Forelimb muscle (tissue), 1 donor: ENCODE results near the gene ASS1. TPM values are rescaled to one million over a fixed set of nuclear protein-coding genes. Genes with fewer than 3 reads are reported as not detected.
"Not testable (repeated sequence)": the region's sequence is repeated elsewhere in the genome, so short reads cannot be mapped to it uniquely, and the experiment has no call there.

Source experiments
- DNase-seq: peaks from one replicate; pipeline ENCODE4 v3.0.0-alpha.2; 2013; ENCODE audit warnings: low read depth
- polyA plus RNA-seq: library from polyadenylated mRNA; unstranded; fragments of 120-200 nt; gene quantifications from one replicate; pipeline ENCODE4 v1.2.1, GENCODE V29; 2013; ENCODE audit not compliant: insufficient read length

ASS1 gene
- polyA plus RNA-seq = 38.9 TPM

DNA sequence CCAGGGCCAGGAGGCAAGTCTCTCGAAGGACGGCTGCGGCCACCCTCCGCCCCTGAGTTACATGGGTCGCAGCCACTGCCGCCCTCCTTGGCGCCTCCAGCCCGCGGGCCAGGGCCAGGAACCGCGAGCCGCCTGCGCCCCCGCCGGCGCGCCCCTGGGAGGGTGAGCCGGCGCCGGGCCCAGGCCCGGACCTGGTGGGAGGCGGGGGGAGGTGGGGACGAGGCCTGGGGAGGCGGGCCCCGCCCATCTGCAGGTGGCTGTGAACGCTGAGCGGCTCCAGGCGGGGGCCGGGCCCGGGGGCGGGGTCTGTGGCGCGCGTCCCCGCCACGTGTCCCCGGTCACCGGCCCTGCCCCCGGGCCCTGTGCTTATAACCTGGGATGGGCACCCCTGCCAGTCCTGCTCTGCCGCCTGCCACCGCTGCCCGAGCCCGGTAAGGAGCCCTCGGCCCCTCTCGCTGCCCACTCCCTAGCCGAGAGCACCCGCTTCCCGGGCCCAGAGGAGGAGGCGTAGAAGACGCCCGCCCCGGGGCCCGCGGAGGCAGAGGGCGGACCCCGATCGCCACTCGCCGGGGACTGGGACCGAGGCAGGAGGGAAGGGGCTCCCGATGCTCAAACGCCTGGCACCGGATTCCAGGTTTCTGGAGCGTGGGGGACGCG lies at the start of gene ASS1:
ASS1 (plus strand) TSS at position 397 of the 657 bp plus-strand sequence. CDS start 7,268 bp downstream, outside the sequence.
- DNase-seq = no peak

DNA sequence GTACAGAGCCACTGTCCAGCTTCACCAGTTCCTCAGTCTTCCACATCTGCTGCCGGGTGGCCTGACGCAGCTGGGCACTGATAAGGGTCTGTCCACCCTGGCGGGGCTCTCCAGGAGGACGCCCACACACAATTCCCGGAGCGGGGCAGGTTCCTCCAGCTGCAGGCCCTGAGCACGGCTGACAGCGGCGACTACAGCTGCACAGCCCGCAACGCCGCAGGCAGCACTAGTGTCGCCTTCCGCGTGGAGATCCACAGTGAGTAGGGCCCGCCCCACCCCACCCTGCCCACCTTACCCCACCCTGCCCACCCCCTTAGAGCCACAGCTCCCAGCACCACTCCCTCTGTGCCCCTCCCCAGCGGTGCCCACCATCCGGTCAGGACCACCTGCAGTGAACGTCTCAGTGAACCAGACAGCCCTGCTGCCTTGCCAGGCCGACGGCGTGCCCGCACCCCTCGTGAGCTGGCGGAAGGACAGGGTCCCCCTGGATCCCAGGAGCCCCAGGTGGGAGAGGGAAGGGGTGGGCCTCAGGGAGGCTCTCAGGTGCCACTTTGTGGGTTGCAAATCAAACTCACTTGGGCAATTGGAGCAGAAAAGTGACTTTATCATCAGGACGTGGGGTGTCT lies 48.8 kb upstream of the ASS1 start:
- no peak for DNase-seq

DNA sequence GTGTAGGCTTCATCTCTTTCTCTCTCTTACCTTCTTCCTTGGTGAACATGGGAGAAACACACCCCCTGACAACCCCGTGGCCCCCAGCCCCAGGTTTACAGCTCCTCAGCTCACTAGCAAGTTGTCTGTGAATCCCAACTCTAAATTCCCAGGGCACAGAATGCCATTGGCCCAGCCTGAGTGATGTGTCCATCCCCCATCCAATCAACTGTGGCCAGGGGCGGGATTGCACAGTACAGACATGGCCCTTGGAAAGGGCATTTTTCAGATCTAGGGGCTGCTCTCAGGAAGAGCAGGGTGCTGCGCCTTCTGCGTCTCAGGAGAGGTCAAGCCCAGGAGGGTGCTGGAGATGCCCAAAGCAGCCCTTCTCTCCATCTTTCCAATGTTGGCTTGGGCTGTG lies 48.2 kb upstream of the ASS1 start:
- no peak for DNase-seq

DNA sequence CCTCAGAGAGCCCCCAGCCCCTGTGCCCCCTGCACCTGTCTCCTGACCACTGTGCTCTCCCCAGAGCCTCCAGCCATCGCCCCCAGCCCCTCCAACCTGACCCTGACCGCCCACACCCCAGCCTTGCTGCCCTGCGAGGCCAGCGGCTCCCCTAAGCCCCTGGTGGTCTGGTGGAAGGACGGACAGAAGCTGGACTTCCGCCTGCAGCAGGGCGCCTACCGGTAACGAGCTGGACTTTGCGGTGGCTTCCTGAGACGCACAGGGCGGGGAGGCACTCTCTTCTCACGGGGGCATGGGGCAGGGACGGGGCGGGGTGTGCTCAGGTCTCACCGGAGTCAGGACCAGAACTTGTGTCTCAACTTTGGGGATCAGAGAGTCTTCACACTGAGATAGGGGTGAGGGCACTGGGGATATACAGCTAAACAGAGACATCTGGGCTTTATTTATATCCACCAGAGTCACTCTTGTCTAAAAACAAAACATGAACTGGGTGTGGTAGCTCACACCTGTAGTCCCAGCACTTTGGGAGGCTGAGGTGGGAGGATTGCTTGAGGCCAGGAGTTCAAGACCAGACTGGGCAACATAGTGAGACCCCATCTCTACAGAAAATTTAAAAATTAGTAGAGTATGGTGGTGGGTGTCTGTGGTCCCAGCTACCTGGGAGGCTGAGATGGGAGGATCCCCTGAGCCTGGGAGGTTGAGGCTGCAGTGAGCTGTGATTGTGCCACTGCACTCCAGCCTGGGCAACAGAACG lies 46.1 kb upstream of the ASS1 start:
- no peak for DNase-seq

DNA sequence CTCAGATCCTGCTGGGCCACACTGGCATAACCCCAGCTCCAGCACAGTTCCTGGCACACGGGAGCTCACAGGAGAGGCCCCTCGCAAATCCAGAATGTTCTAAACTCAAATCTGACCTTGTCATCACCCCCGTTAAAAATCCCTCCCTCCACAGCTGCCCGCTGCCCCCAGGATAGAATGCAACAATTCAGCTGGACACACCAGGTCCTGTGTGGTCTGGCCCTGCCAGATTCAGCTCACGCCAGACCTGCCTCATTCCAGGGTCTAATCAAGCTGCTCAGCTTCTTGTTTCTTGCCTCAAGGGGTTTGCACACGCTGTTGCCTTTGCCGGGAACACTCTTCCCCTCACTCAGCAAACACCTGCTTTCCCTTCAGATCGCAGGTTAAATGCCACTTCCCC lies 45.0 kb upstream of the ASS1 start:
- DNase-seq = no peak

DNA sequence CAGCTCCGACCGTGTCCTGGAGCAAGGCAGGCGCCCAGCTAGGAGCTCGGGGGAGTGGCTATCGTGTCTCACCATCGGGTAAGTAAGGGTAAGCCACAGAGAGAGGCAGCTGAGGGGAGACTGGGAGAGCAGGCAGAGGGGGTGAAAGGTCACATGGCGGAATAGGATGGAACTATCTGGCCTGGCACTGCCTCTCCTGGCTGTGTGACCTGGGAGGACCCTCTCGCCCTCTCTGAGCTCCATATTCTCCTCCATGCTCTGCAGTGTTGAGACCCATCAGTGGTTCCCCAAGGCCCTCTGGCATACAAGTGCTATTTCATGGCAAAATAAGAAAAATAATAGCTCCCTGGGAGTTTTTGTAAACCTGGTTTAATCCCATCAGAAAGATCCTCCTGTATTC lies 43.9 kb upstream of the ASS1 start:
- DNase-seq = no peak

DNA sequence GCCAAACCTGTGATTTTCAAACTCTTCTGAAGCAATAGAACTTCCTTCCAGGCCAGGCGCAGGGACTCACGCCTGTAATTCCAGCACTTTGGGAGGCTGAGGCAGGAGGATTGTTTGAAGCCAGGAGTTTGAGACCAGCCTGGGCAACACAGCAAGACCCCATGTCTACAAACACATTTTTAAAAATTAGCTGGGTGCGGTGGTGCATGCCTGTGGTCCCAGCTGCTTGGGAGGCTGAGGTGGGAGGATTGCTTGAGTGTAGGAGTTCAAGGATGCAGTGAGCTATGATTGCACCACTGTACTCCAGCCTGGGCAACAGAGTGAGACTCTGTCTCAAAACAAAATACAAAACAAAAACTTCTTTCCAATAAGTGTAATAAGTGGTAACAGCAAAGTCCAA lies 43.0 kb upstream of the ASS1 start:
- not testable (repeated sequence) for DNase-seq

DNA sequence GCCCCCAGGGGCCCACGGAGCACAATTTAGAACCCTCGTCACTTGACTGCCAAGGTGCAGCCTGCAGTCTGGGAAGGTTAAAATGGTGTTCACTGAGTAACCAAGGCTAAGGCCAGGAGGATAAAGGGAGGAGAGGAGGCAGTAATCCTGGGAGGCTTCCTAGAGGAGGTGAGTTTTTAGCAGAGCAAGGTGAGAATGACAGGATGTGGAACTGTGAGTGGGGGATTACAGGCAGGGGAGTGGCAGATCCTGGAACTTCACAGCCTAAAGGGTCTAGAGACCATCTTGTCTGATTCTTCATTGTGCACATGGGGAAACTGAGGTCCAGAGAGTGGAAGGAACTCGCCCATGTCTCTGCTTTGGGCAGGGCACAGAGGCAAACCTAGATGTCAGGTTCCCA lies 42.5 kb upstream of the ASS1 start:
- DNase-seq = no peak

DNA sequence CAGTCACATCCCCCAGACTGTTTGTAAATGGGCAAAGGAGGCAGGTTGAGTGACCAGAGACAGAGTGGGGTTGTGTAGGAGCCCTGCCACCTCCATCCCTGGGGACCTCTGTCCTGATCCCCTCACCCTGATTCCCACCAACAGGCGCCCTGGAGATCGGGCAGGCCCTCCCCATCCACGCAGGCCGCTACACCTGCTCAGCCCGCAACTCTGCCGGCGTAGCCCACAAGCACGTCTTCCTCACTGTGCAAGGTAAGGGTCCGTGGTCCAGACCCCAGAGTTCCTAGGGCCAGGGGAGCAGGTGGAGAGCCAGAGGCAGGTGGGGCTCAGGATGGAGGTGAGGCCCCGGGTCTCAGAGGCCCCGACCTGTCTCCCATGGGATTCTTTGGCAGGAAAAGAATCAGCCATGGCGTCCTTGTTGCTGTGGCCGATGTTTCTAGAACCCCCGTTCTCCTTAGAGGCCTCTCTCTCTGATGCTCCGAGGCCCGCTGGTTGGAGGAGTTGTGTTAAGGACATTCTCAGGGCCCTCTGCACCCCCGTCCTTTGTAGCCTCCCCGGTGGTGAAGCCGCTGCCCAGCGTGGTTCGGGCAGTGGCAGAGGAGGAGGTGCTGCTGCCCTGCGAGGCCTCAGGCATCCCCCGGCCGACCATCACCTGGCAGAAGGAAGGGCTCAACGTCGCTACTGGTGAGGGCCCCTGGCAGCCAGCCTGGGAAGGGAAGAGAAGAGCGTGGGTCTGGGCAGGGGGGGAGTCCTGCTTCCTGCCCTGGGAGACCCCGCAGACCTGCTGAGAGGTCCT lies 41.9 kb upstream of the ASS1 start:
- no peak for DNase-seq

DNA sequence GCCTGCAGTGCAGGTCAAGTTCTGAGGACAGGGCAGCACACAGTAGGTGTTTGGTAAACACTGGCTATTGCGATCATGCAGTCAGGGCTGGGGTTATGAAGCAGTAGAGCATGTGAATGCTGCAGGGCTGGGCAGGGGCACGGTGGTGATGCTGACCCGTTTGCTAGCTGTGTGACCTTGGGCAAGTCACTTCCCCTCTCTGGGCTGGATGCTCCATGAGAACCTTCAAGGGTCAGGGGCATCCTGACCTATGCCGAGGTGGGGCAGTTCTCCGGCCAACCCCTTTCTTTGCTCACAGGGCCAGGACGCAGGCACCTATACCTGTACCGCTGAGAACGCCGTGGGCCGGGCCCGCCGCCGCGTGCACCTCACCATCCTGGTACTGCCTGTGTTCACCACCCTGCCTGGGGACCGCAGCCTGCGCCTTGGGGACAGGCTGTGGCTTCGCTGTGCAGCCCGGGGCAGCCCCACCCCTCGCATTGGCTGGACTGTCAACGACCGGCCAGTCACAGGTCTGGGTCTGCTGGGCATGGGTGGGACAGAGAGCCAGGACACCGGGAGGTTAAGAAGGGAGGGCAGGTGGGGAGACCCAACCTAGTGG lies 39.0 kb upstream of the ASS1 start:
- DNase-seq = no peak

DNA sequence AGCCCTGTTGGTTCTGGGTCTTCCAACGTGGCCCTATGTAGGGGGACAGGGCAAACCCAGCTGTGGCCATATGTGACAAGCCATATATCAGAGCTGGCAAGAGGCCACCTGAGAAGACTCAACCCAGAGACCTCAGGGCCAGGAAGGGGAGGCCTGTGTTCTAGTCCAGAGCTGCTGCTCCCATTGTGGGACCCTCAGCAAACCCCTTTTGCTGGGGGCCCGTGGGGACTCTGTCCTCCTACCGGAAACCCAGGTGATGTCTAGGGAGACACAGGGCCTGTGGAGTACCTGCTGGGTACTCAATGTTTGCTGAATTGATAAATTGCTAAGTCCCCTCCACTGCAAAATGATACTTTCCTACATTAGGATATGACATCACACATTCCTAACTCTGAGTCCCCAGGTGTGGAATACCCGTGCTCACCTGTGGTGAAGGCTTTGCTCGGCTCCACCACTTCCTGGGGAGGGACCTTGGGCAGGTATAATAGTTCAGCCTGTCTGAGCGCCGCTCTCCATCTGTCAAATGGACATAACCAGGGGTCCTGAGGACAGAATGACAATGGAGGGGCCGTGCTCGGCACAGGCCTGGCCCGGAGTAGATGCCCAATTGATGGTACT lies 38.4 kb upstream of the ASS1 start:
- no peak for DNase-seq

DNA sequence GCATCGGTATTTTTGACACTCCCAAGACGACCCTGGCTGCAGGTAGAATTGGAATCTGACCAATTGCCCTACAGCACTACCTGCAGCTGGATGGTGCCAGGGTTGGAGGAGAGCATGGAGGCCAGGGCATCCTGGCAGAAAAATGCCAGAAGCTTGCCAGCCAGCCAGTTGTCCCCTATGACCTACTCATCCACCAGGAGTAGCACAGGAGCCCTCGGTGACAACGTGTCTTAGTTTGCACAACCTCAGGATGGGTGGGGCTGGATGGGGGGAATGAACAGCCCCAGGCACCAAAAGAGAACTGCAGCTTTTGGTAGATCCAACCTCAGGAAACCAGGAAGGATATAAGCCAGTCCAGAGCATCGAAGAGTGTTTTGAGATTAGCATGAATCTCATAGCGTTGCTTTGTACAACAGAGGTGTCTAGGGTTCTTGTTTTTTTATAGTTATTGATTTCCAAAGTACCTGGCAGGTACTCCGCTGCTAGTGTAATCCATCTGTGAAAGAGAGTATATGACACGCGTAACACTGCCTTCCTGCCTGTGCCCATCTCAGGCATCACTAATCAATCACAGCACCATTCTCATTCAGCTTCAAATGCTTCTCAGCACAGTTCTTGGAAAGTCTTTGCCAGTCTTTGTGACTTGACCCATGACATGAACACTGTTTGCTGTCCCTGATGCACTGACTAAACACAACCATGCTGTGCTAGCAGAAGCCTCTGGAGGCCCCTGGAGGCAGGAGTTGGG lies 36.7 kb upstream of the ASS1 start:
- DNase-seq = no peak

DNA sequence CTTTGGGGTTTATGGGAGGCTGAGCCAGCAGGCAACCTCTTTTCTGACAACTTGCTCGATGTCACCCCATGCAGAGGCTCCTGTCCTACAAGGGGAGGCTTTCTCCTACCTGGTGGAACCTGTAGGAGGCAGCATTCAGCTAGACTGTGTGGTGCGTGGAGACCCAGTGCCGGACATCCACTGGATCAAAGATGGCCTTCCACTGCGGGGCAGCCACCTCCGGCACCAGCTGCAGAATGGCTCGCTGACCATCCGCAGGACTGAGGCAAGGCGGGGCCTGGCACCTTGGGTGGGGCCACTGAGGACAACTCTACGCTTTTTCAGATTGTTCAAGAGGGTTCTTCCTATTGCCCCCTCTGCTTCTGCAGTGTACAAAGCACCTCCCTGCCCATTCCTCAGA lies 36.1 kb upstream of the ASS1 start:
- no peak for DNase-seq

DNA sequence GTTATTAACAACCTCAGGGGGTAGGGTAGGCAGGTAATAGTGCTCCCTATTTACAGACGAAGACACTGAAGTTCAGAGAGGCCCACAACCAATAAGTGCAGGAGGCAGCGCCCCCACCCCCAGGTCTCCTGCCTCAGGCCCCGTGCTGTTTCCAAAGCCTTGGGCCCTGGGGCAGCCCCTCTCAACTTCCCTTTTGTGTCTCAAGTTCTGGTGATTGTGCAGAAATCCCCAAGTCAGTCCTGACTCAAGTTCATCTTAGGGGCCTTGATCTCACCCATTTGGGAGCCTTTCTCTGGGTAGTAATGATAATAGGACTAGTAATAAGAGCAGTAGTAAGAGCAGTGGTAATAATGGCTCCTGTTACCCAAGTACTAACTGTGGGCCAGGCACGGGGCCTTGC lies 35.5 kb upstream of the ASS1 start:
- no peak for DNase-seq

DNA sequence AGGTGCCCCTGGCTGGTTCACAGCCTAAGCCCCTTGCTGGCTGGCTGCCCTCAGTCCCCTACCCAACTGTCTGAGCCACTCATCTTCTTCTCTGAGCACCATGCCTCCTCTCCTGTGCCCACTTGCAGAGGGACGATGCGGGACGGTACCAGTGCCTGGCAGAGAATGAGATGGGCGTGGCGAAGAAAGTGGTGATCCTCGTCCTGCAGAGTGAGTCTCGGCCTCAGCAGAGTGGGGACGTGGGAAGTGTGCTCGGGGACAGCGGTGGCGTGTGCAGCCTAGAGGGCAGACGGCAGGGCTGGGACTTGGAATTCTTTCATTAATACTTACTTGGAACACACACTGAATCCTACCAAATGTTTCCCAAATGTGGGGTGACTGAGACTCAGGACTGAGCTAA lies 34.3 kb upstream of the ASS1 start:
- no peak for DNase-seq

DNA sequence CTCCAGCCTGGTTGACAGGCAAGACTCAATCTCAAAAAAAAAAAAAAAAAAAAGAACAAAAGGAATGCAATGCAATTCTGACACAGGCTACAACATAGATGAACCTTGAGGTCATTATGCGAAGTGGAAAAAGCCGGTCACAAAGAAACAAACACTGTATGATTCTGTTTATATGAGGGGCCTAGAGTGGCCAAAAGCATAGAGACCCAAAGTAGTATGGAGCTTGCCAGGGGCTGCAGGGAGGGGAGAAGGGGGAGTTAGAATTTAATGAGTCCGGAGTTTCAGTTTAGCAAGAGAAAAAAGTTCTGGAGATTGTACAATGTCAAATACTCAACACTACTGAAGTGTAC lies 33.2 kb upstream of the ASS1 start:
- no peak for DNase-seq

DNA sequence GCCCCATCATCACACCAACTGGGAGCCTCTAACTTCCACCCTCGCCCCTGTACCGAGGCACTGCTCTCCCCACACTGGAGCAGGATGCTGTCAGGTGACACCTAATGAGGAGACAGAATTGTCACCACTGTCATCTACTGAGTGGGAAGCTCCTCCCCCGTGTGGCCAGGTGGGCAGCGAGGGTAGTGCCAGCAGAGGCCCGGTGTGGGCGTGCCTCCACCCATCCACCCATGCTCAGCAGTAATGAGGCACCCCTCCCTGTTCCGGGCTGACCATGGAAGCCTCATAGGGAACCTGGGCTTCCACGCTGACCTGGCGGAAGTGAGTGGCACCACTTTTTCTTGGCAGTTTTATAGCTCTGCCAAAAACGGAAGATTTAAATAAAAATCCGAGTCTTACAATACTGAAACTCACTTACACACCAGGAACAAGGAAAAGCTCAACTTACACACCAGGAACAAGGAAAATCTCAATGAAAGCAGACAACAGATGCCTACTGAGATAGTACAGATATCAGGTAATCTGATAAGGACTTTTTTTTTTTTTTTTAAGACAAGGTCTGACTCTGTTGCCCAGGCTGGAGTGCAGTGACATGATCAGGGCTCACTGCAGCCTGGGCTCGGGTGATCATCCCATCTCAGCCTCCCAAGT lies 30.6 kb upstream of the ASS1 start:
- no peak for DNase-seq

DNA sequence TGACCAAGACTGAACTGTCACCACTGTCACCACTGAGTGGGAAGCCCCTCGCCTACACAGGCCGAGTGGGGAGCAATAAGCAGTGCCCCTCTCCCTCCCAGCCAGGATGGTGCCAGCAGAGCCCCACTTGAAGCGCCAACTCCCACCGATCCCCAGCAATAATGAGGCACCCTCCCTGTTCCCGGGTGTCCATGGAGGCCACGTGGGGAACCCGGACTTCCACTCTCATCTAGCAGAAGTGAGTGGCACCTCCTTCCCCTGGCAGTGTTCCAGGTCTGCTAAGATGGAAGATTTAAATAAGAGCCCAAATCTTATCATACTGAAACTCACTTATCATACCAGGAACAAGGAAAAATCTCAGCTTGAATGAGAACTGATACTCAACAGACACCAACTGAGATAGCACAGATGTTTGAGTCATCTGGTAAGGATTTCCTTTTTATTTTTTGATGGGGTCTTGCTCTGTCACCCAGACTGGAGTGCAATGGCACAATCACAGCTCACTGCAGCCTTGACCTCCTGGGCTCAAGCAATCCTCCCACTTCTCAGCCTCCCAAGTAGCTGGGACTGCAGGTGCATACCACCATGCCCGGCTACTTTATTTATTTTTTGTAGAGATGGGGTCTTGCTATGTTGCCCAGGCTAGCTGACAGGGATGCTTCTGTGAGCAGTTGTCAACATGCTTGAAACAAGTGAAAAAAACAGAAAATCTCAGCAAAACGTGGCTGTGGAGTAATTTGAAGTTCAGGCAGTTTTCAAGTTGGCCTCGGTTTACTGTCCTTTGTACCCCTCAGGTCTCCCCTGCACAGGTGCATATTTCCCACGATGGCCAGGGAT lies 29.6 kb upstream of the ASS1 start:
- no peak for DNase-seq

DNA sequence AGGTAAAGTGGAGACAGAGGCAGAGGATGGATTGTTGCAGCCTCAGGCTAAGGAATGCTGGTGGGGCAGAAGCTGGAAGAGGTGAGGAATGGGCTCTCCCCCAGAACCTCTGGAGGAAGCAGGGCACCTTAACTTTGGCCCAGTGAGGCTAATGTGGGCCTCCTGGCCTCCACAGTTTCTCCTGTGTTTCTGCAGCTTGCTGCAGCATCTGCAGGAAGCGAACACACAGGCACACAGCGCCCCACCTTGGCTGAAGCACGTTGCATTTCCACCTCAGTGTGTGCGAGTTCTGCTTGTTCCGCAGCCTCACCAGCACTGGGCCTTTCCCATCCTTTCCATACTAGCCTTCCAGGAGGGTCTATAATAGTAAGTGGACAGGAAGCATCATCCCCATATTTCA lies 27.2 kb upstream of the ASS1 start:
- DNase-seq = no peak
